ENCODE measurements around the gene RAD51B.
"Not testable (repeated sequence)": the region's sequence is repeated elsewhere in the genome, so short reads cannot be mapped to it uniquely, and the experiment has no call there.

RAD51B gene

GRCh38 chr14:68656452-68656851 is 836.9 kb downstream of the RAD51B start:
- DNase-seq: no peak

- no peak for DNase-seq
Measured at GRCh38 chr14:68657300-68658028, 837.9 kb downstream of the RAD51B start.

DNA sequence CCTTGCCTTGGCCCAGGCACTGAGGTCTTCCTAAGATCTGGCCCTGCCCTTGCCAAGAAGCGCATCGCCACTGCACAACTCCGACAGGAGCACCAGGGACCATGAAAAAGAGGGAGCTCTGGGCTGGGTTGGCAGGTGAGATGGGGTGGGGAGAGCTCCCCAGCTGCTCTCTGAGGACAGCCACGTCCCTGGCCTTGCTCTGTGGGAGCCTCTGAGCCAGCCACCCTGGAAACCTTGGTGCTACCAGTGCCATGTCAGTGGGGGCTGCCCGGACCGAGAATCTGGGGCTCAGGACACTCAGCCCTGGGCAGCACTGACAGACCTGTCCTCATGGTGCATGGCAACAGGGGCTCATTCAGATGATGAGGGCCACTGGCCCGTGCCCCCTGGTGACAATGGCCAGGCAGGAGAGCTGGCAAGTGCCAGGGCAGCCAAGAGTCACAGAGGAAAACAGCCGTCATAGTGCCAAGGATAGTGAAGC is 838.5 kb downstream of the RAD51B start:
- DNase-seq: no peak

DNA sequence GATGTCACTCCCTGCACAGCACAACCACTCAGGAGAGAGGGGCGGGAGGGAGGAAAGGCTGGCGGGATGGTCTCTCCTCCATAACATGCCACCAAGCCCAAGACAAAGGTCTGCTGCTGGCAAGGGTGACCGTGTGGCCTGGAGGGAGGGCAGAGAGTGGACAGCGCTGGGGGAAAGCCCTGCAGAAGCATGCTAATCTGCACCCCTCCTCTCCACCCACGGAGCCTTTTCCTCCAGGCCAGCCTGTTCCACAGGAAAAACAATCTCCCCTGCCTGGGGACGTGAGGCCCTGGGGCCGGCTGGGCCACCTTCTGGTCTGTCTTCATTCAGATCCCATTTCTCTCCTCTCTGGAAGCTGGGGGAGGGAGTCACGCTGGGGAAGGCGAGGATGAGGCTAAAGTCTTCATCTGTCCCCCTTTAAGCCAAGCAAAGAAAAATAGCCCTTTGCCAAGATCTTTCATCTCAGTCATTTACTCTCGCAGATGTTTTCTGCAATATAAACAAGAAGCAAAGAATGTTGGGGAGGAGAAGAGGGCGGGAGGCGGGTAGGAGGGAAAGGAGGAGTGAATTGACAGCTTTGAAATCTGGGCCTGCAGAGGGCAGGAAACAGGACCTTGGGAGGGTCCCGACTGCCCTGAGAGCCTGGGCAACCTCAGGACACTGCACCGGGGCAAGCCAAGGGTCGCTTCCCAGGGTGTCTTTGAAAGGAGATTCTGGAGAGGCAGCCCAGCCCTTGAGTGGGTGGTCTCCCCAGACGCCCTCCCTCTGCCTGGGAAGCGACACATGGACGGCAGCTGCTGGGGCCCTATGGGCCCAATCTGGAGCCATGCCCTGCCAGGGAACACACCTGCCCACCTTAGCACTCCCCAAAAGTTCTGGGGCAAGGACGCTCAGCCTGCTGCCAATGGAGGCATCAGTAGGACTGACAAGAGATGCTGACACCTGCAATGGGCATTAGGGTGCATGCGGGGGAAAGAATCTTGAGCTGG is 839.7 kb downstream of the RAD51B start:
- DNase-seq: peak; percentile 55

DNA sequence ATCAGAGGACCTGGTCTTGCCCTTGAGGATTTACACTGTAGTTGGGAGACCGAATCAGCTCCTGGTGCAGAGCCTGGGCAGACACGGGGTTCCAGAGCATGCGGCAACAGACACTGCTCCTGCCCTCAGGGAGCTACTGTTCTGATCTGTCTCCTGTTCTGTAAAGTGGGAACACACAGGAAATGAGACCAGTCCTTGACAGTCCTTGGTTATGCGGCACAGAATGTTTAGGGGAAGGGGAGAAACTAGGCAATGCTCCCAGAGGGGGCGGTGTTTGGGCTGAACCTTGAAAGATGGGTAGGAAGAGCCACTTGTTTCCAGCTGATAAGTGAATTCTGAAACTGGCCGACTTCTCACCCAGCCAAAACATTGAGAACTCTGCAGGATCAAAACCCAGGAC is 840.9 kb downstream of the RAD51B start:
- DNase-seq: no peak

DNA sequence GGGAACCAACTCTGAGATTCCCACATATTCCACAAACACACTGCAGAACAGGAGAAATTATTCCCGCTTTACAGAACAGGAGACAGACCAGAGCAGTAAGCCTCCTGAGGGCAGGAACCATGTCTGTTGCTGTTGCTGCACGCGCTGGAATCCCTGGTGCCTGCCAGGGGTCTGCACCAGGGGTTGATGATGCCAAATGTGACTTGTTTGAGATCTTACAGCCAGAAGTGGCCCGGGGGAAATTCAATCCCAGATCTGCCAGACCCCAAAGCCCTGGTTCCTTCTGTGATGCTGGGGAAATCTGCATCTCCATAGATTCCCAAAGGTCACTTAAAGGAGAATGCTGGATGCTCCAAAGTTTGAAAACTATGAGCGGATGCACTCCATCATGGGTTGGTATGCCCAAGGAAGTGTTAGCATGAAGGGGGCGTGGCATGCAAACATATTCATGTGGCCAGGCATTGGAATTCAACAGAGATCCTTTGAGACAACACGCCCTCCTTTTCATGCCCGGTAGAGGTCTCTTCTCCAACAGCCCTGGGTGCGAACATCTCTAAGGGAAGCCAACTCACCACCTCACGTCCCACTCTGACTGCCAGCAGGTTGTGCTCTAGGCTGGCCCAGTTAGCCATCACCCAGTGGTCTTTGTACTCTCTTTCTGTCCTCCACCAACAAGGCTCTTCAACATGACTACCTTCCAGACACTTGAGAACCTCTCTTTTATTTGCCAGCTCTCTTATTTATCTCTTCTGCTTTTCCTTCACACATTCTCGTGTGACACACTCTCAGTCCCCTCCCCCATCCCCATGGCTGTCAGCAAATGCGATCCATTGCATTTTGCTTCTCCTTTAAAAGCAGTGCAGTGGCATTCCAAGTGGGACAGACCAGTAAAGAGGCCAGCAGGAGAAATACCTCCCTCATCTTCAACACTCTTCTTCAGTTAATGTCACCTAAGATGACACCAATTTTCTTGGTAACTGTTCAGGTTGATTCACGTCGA is 841.9 kb downstream of the RAD51B start:
- DNase-seq: no peak

DNA sequence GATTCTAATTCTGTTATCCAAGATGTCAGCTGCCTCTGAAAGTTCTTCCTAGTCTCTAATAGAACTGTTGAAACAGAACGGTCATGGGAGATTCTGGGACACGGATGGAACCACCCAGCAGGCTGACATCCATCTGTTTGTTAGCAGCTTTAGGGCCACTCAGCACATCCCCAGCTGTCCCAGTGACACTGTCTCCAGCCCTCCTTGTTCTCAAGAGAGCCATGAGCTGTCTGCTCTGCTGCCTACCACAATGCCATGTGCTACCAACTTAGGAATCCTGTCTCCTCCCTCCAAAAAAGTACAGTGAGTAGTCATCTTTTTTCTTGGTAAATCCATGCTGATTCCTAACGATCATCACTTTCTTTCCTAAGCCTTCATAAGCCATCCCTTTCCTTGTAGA is 842.8 kb downstream of the RAD51B start:
- DNase-seq: peak; percentile 38

DNA sequence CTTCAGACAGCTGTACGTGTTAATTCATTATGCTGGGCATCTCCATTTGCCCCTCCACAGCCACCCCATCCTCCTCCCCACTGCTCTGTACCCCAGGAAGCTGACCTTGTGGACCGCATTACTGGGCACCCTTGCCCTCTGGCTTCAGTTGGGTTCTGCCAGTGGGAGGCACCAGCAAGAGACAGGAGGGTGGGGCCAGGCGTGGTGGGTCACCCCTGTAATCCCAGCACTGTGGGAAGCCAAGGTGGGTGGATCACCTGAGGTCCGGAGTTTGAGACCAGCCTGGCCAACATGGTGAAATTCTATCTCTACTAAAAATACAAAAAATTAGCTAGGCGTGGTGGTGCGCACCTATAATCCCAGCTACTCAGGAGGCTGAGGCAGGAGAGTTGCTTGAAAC is 843.2 kb downstream of the RAD51B start:
- not testable (repeated sequence) for DNase-seq

GRCh38 chr14:68663385-68664076 is 844.0 kb downstream of the RAD51B start:
- peak; percentile 95 for DNase-seq

GRCh38 chr14:68664225-68664681 is 844.7 kb downstream of the RAD51B start:
- peak; percentile 68 for DNase-seq

DNA sequence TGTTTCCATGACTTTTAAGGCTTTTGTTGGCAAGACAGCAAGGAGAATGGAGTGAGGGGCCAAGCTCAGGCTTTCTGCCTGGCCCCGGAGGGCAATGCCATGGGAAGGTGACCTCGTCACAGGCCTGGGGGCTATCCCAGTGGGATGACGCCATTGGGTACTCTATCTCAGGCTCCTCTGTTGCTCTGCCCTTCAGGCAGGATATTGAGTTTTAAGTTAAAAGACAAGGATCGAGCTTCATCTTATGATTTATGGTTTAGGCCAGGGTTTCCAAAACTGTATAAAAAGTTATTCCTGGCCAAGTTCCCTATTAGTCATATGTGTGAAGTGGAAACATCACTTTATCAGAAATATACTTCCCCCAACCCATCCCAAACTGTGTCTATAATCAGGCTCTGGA is 845.6 kb downstream of the RAD51B start:
- peak; percentile 86 for DNase-seq

DNA sequence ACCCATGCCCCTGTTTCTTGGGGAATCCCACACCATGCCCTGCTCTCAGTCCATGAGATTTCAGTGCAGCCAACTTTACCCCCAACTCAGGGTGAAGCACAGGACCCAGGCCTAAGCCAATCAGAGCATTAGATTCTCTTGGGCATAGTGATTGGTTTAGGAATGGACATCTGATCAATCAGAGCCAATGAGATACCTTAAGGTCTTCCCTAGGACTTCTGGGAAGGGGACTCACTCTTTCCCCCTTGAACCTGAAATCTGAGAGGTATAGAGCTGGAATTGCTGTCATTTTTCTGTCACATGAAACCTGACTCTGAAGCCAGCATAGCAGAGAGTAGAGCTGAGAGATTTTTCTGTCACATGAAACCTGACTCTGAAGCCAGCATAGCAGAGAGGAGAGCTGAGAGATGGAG is 846.2 kb downstream of the RAD51B start:
- peak; percentile 57 for DNase-seq

GRCh38 chr14:68666236-68666635 is 846.7 kb downstream of the RAD51B start:
- DNase-seq: peak; percentile 28

- no peak for DNase-seq
Measured at GRCh38 chr14:68666899-68667298, 847.3 kb downstream of the RAD51B start.

GRCh38 chr14:68667313-68667791 is 847.8 kb downstream of the RAD51B start:
- DNase-seq: peak; percentile 52

DNA sequence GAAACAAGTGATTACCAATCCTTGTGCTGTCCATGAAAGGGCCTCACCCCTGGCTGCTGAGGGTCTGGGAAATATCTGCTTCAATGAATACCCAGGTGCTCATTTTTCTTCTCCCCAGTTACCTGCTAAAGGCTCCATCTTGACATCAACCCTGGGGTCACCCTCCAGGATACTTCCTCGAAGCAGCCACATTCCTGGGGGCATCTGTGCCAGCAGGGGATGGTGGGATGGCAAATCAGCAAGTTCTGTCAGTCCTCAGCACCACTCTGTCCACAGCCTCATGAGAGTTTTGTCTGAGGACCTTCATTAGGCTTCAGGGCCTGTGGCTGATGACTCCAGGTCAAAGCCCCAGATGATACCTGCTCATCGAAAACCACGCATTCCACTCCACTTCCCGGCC is 848.4 kb downstream of the RAD51B start:
- DNase-seq: no peak

GRCh38 chr14:68668531-68668930 is 849.0 kb downstream of the RAD51B start:
- DNase-seq: no peak

DNA sequence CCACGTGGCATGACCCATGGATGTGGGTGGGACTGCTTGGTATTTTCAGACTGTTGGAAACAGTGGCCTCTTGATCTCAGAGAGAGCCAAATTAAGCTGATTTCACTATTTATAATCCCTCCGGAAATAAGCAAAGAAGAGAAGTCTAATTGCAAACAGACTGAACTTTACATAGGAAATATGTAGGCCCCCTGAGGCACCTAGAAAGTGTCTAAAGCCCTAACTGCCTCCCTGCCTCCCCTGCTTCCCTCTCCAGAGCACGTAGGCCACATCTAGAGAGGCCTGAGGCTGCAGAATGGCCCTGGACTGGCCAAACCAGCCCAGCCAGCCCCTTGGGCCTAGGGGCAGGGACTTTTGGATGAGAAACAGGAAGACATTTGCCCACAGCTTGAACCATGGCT is 849.5 kb downstream of the RAD51B start:
- DNase-seq: no peak

GRCh38 chr14:68669603-68670358 is 850.2 kb downstream of the RAD51B start:
- no peak for DNase-seq

- DNase-seq: no peak
Measured at GRCh38 chr14:68670359-68670715, 850.8 kb downstream of the RAD51B start.

DNA sequence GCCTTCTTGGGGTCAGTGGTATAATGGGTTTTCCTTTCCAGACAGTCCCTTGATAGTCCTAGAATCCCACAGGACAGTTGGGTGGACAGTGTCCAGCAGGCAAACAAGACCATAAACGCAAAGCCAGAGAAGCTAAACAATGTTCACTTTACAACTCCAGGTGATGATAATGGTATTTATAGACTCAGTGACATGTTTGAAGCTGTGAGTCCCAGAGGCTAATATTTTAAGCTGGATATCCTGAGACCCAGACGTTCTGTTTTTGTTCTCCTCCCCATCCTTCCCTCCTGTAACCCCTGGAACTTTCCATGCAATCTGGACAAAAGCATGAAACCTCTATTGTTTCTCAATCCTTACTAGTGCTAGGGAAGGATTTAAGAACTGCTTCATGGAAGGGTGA is 852.3 kb downstream of the RAD51B start:
- DNase-seq: no peak

All from HCEC 1CT (cell line).